Stimulated activated naive CD8-positive, alpha-beta T cell treated with anti-CD3 and anti-CD28 coated beads, Interleukin-15, Interleukin-2, amounts not matched to agents 100 U/mL and 50 U/mL, for 24 hours (primary cell): Measurements from ENCODE around the gene RBMS3.
"Not testable (repeated sequence)": the region's sequence is repeated elsewhere in the genome, so short reads cannot be mapped to it uniquely, and the experiment has no call there.

Experiments
- ATAC-seq: fragments of 150-1000 bp; cut with Tn5 transposase; one replicate; pipeline ENCODE4 v1.10.0; 2021
- DNase-seq: peaks from one replicate; pipeline ENCODE4 v3.0.0; 2021

The RBMS3 gene

DNA sequence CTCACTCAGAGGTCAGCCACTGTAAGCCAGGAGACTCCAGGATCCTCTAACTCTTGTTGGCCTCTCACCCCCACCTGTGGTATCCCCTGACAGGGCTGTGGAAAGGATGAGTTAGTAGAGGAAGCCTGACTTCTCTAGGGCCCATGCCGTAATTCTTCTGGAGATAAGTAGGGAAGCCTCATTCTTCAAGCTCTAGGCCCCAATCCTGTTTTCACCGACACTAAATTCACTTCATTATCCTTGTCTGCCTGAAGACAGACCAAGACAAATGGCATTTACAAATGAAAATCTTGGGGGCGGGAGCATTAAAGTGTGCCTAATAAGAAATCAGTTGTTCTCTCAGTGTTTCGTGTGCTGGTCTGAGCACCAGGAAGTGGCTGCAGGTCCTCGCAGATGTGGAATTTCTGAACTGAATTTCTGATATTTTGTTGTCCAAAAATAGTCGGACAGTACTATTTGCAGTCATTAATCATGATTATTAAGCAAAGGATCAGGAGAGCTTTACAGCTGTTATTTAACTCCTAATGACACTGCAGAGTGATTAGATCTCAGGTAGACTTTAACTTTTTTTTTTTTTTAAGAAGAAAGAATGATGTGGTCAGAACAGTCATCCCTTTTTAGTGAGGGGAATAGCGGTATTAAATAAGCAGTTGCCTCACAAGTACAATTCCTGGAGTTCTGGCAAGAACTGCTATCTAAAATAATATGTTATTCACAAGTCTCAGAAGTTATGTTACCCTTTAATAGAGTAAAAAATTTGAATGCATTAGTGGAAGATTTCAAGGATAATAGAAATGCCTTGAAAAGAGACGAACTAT, 58.4 kb downstream of the RBMS3 start:
- no peak for DNase-seq
- no peak for ATAC-seq

DNA sequence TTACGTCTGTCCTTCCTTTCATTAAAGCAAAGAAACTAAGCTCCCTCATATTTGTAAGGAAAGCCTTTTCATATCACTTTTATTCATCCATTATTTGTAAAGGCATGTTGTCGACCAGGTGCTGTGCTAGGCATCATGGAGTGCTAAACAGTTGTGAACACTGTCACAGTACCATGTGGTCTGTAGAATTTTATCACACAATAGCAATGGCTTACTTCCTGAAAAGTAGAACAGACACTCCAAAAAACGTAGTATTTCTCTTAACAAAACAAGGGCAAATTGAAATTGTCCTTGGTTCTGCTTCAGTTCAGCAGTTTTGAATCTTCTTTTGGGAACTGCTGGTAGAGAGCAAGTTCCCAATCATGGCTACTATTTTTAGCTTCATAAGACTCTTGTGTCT, 63.3 kb downstream of the RBMS3 start:
- ATAC-seq (no peak), DNase-seq (no peak)

DNA sequence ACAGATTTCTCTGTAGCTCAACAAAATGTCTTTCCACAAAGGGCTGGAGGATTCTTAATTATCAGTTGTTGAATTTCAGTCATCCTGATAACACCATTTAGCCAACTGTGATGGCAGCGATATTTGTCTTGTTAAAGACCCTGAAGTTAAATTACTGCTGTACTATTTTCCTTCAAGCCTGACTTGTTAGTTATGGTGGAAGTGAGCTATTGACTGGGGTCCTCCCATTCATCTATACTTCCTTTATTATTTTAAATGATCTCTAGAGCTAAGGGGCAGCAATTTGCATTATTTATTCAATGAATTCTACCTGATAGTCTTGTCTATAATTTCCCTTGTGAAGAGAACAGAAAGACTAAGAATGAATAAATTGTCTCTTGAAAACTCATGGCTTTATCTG, 64.1 kb downstream of the RBMS3 start:
- DNase-seq (no peak), ATAC-seq (no peak)

DNA sequence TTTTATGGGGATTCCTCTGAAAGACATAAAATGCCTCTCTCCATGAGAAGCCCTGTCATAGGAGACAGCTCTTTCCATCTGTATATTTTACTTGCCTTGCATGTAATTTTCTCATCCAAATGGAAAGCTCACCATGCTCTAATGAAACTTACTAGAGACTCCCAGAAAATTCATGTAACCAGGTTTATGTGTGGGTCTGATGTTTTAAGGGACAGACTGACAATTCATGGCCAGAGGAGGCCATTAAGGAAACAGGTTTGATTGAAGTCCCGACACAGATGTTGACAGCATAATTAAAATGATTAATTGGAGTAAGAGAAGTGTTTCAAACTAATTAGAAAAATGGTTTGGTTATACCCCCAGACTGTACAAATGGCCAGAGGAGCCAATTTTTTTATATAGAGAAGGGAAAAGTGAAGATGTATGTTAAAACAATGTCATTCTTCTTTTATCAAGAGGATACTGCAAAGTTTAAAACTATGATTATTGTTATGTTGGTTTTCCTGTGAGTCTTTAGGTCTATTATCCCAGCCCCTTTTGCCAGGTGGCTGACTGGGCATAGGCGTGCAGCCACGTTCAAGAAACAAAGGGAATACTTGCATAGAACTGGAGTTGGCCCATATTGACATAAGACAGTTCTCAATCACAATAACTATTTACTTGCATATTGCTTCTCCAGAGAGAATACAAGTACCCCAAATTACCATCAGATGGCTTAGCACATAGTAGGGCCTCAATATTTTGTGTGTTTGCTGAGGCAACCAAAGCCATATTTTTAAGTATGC, 64.8 kb downstream of the RBMS3 start:
- ATAC-seq (no peak), DNase-seq (no peak)

DNA sequence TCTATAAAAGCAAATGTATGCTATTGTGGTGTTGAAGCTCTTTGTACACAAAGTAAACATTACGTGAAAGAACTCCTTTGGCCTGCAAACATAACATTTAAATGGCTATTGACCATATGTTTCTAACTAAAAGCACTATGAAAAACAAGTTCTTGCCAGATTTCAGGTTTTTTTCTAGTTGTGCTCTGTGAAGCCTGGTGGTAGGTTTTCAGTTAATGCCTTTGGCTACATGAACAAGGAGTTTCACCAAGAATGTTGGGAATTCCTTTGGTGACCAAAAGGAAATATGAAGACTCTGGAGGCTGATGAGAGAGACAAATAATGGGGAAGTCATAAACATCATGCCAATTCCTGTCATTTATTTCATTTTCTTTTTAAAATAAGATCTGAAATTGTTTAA, 66.0 kb downstream of the RBMS3 start:
- ATAC-seq (no peak), DNase-seq (no peak)

DNA sequence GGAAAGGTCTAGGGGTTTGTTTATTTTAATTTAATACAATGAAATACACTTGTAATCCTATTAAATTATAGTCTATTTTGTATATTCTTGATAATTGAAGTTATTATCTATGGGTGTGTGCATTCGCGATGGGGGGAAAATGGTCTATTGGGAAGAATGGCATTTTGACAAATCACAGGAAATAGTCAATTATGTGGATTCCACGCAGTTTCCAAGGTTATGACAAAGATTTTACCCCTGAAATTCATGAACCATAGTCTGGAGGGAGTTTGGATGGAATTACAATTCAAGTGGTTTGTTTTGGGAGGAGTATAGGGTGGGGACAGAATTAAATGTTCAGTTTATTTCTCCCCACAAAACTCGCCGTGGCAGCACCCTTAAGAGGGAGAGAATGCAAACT, 66.5 kb downstream of the RBMS3 start:
- no peak for ATAC-seq

DNA sequence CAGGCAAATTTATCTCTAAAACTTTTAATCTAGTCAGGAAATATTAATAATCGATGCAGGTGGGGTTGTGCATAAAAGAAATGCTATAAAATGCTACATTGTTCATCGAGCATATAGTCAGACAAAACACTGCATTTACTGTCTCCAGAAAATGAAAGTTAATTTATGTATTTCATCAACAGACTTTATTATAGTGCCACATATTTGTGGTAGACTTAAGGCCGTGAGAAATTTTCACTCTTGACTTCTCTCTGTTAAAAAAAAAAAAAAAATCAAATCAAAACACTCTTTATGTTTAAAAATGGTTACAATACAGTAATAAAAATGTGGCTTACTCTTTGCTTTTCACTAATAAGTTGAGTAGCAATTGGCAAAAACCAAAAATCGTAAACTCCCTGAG, 67.4 kb downstream of the RBMS3 start:
- no peak for ATAC-seq
- no peak for DNase-seq

More for the DNA sequence above, 66.5 kb downstream of the RBMS3 start:
- DNase-seq = no peak

GRCh38 chr3:29349049-29349448, 68.2 kb downstream of the RBMS3 start:
- no peak for ATAC-seq
- no peak for DNase-seq

DNA sequence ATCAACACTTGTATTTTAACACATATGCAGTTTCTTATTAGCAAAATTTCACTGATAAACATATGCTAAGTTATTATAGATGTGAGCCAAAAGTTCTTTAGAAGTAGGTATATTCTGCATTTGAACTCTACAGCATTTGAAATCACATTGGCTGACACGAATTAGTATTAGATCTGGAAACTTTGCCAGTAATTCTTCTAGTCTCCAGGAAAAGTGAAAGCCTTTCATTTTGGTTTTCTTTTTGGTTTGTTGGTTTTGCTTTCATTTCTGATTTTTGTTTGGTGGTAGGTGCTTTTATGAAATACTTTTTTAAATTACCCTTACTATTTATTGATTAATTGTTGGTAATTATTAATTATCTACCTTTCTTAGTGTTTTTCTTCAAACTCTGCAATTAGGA, 72.9 kb downstream of the RBMS3 start:
- DNase-seq (no peak), ATAC-seq (no peak)

GRCh38 chr3:29354894-29355293, 74.0 kb downstream of the RBMS3 start:
- no peak for DNase-seq
- ATAC-seq = no peak

GRCh38 chr3:29356062-29356461, 75.2 kb downstream of the RBMS3 start:
- DNase-seq (no peak), ATAC-seq (no peak)

GRCh38 chr3:29360289-29360688, 79.4 kb downstream of the RBMS3 start:
- not testable (repeated sequence) for DNase-seq, ATAC-seq

DNA sequence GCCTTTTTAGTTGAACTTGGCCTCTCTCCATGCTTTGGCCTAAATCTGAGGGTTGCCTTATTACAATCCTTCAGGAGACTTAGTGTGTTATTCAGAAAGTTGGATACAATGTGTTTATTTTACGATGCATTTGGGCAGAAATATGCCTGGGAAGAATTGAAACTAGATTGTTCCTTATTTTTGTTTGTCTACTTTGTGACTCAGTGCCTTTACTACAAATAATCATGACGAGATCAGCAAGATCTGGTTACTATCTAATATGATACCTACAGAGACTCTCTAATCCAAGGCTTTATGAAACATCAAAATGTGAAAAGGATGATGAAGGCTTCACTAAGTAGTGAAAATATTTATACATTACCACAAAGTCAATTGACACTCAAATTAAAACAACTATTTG, 82.2 kb downstream of the RBMS3 start:
- DNase-seq (no peak), ATAC-seq (no peak)

- no peak for DNase-seq
- ATAC-seq = no peak
These were observed 89.2 kb downstream of the RBMS3 start for GRCh38 chr3:29370021-29370420.

DNA sequence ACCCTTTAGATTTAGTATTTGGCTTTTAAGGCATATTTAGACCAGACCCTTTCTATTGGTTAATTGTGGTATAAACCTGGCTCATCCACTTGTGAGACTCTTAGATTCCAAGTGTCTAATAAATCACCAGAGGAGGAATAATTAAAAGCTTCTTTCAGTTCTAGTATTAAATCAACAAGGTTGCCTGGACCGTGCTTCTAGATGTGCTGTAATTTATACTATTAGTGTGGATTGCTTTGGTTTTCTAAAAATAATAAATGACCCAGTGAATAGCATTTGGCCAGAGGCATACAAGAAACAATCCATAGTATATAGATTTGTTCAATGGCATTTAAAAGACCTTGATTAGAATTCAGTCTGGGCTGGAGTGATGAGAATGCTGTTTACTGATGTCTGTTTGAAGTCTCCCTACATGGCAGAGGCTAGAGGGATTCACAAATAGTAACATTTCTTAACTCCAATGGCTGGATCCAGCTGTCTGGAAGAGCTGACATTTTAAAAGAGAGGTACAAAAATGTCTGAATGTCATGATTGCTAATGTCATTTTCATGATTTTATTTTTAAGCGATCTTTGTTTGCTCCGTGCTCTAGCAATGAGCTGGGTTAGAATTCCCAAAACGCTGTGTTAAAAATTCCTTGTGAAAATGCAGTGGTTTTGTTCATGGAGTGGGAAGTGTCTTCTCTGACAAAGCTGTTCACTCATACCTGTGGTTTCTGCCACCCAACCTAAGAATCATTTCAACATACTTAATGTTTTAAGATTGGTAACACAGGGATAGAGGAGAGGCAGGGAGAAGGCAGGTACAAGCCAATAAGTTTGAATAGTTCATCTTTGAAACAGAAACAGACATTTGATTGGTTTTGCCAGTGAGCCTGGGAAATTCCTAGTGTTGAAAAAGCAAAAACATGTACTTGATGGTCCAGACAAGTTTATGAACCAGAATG, 89.9 kb downstream of the RBMS3 start:
- no peak for DNase-seq
- ATAC-seq = no peak

DNA sequence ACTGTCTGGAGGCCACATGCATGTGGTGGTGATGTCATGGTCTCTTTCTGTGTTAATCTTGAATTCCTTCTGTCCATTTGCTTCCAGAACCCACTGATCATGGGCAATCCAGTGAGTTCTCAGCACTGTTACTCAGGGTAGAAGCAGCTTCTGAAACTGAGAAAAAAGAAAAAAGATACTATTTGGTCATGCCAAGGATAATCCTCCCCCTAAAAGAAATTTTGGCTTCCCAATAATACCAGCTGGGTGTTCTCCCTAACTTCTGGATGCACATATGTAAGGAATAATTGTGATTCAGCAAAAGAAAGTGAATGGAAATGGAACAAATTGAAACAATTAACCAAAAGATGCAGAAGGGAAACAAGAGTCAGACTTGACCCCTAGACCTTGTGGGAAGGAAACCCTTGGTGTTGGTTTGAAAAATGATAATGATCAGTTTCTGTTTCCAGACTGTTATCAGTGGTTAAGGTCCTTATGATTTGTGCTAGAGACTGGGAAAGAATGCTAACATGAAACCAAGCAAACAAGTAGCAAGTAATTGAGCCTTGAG, 92.3 kb downstream of the RBMS3 start:
- DNase-seq = no peak

GRCh38 chr3:29374226-29374625, 93.4 kb downstream of the RBMS3 start:
- ATAC-seq = no peak
- no peak for DNase-seq

More for the DNA sequence above, 92.3 kb downstream of the RBMS3 start:
- no peak for ATAC-seq

DNA sequence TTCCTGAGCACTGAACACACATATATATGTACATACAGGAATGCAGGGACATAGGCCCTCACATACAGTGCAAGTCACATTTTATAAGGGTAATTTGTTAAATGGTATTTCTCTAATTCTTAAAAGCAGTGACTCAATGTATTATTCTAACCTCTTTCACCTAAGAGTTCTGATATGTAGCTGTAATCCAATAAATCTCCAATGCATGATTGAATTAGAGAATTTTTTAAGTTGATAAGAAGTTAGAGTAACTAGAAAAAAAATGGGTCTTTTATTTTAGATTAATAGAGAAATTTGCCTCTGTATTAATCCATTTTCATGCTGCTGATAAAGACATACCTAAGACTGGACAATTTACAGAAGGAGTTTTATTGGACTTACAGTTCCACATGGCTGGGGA, 98.2 kb downstream of the RBMS3 start:
- ATAC-seq (no peak), DNase-seq (no peak)

DNA sequence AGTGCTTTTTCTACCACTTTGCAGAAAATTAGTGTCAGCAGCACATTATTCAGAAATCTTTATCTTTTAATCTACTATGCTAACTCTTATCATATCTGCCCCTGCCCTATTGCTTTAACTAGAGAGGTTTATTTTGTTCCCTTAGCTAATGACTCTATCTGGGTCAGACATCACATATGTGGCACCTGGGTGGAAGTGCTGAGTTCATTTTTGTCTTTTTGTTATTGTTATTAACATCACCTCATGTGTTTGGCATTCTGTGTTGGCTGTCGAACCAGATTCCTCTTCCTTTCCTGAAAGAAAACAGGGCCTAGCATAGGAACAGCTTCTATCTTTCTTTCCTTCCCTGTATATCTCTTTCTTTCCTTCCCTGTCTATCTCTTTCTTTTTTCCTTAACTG, 100.7 kb downstream of the RBMS3 start:
- ATAC-seq (no peak), DNase-seq (no peak)

DNA sequence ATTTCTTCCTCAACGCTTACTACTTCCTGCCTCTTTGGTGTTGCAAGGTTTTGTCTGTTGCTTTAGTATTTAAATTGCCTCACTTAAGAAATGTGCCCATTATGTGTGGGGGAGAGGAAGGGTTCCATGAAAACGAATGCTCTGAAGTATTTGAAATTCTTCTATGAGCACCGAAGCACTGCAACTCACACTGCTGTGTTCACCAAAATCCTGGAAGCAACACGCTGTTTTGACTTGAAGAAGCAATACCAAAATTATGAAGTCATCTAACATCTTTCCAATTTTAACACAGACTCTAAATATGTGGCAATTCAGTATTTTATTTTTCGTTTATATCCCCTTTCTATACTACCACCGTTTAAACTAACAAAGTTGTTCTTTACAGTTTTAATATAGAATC, 101.5 kb downstream of the RBMS3 start:
- ATAC-seq = no peak
- no peak for DNase-seq

GRCh38 chr3:29382845-29383244, 102.0 kb downstream of the RBMS3 start:
- DNase-seq (no peak), ATAC-seq (no peak)

GRCh38 chr3:29384640-29385039, 103.8 kb downstream of the RBMS3 start:
- ATAC-seq (no peak), DNase-seq (no peak)
